Measurements from ENCODE around the gene CYSRT1. TPM values are rescaled to one million over a fixed set of nuclear protein-coding genes. Genes with fewer than 3 reads are reported as not detected.

Gene CYSRT1
- total RNA-seq, 8 experiments from 2014 or later, result 1.2 to 4.7 (median 1.3) TPM

- Histone ChIP-seq H3K4me3 (peak overlapping the region; percentile 85 to 100 (median 96)), H3K27ac (peak overlapping the region; percentile 57 to 83), H3K4me1 (replicated peaks in 1 of 2) (peaks cover 24 to 28% of the 10 kb centered on the region in 2 donors)
- no peak for ATAC-seq (replicated peaks in 6 of 8)
- in situ Hi-C loops (cut with MboI; ENCODE audit: low pct_unique_long_range_greater_than_20kb in 2 of 9, low sequenced_read_pairs in 9 of 9, unreplicated experiment in 9 of 9), result no loop called here
- 0 to 41% (median 4%) methylated on average over 3 to 15 of the region's 21 CpGs; no CpG with 5 or more reads in 4 of the 10 experiments for WGBS, 10 experiments
These were observed 20.2 kb upstream of the CYSRT1 start for GRCh38 chr9:137204731-137205125.

GRCh38 chr9:137205126-137206069, 19.6 kb upstream of the CYSRT1 start, which contains the start of the genes NDOR1 and TMEM203:
NDOR1 (plus strand) TSS chr9:137205700; CDS start chr9:137205778, 78 bp downstream.
TMEM203 (minus strand) TSS chr9:137205648; CDS start chr9:137205414, 234 bp downstream.
- in situ Hi-C loops (cut with MboI; ENCODE audit: low pct_unique_long_range_greater_than_20kb in 2 of 9, low sequenced_read_pairs in 9 of 9, unreplicated experiment in 9 of 9), result no loop called here
- peak within 1 kb of the TSS; percentile 85 to 100 (median 96) for H3K4me3 ChIP-seq
- ATAC-seq (replicated peaks in 6 of 8), result peak; percentile 20 to 69 (median 39)
- 0 to 2% (median 1%) methylated on average over 2 to 23 of the region's 98 CpGs; no CpG with 5 or more reads in 5 of the 10 experiments for WGBS, 10 experiments
- peaks cover 23 to 28% of the 10 kb centered on the region in 2 donors for H3K4me1 ChIP-seq (replicated peaks in 1 of 2)
- peak within 1 kb of the TSS; percentile 57 to 83 for H3K27ac ChIP-seq

- in situ Hi-C loops (cut with MboI; ENCODE audit: low pct_unique_long_range_greater_than_20kb in 2 of 9, low sequenced_read_pairs in 9 of 9, unreplicated experiment in 9 of 9), result no loop called here
- Histone ChIP-seq H3K27ac (no peak overlapping the region), H3K4me3 (peak overlapping the region; percentile 85 to 100 (median 96)), H3K4me1 (replicated peaks in 1 of 2) (peaks cover 20 to 26% of the 10 kb centered on the region in 2 donors)
- WGBS, 10 experiments, result 0 to 96% (median 74%) methylated on average over 1 to 7 of the region's 7 CpGs; no CpG with 5 or more reads in 1 of the 10 experiments
- no peak for ATAC-seq (replicated peaks in 6 of 8)
These were observed 18.4 kb upstream of the CYSRT1 start for GRCh38 chr9:137206602-137207001.

- 60 to 91% (median 73%) methylated on average over 1 to 6 of the region's 13 CpGs; no CpG with 5 or more reads in 7 of the 10 experiments for whole genome bisulfite sequencing, 10 experiments
- ATAC-seq (replicated peaks in 6 of 8), result no peak
- H3K4me1 ChIP-seq (replicated peaks in 1 of 2), result peaks cover 2 to 4% of the 10 kb centered on the region in 2 donors
- H3K27ac ChIP-seq, result no peak overlapping the region
- no peak overlapping the region for H3K4me3 ChIP-seq
- in situ Hi-C loops (cut with MboI; ENCODE audit: low pct_unique_long_range_greater_than_20kb in 2 of 9, low sequenced_read_pairs in 9 of 9, unreplicated experiment in 9 of 9), result no loop called here
These were observed 13.4 kb upstream of the CYSRT1 start for GRCh38 chr9:137211532-137211931.

- Histone ChIP-seq H3K4me1 (replicated peaks in 1 of 2) (peaks cover 0 to 3% of the 10 kb centered on the region in 2 donors), H3K4me3 (no peak overlapping the region), H3K27ac (no peak overlapping the region)
- WGBS, 10 experiments, result 72% methylated on average over 5 of the region's 21 CpGs; no CpG with 5 or more reads in 9 of the 10 experiments
- in situ Hi-C loops (cut with MboI; ENCODE audit: low pct_unique_long_range_greater_than_20kb in 2 of 9, low sequenced_read_pairs in 9 of 9, unreplicated experiment in 9 of 9), result no loop called here
- ATAC-seq (replicated peaks in 6 of 8), result no peak
These were observed 12.5 kb upstream of the CYSRT1 start for GRCh38 chr9:137212520-137212919.

- peak in 1 of 8 experiments; percentile 8 for ATAC-seq (replicated peaks in 6 of 8)
- 91 to 96% (median 93%) methylated on average over 4 to 20 of the region's 49 CpGs; no CpG with 5 or more reads in 4 of the 10 experiments for WGBS, 10 experiments
- no peak overlapping the region for H3K27ac ChIP-seq
These were observed 11.6 kb upstream of the CYSRT1 start for GRCh38 chr9:137213160-137214060.

GRCh38 chr9:137214620-137215019, 10.4 kb upstream of the CYSRT1 start:
- no peak overlapping the region for H3K27ac ChIP-seq
- 70 to 100% (median 100%) methylated on average over 2 to 4 of the region's 19 CpGs; no CpG with 5 or more reads in 7 of the 10 experiments for WGBS, 10 experiments
- peaks cover 0 to 3% of the 10 kb centered on the region in 2 donors for H3K4me1 ChIP-seq (replicated peaks in 1 of 2)
- in situ Hi-C loops (cut with MboI; ENCODE audit: low pct_unique_long_range_greater_than_20kb in 2 of 9, low sequenced_read_pairs in 9 of 9, unreplicated experiment in 9 of 9), result no loop called here
- no peak overlapping the region for H3K4me3 ChIP-seq
- no peak for ATAC-seq (replicated peaks in 6 of 8)

More at GRCh38 chr9:137213160-137214060, 11.6 kb upstream of the CYSRT1 start:
- peaks cover 0 to 3% of the 10 kb centered on the region in 2 donors for H3K4me1 ChIP-seq (replicated peaks in 1 of 2)
- in situ Hi-C loops (cut with MboI; ENCODE audit: low pct_unique_long_range_greater_than_20kb in 2 of 9, low sequenced_read_pairs in 9 of 9, unreplicated experiment in 9 of 9), result no loop called here
- no peak overlapping the region for H3K4me3 ChIP-seq

GRCh38 chr9:137215196-137215986, 9.6 kb upstream of the CYSRT1 start:
- H3K27ac ChIP-seq, result no peak overlapping the region
- ATAC-seq (replicated peaks in 6 of 8), result no peak
- in situ Hi-C loops (cut with MboI; ENCODE audit: low pct_unique_long_range_greater_than_20kb in 2 of 9, low sequenced_read_pairs in 9 of 9, unreplicated experiment in 9 of 9), result no loop called here
- H3K4me3 ChIP-seq, result no peak overlapping the region
- 90 to 100% (median 95%) methylated on average over 1 to 10 of the region's 22 CpGs; no CpG with 5 or more reads in 6 of the 10 experiments for WGBS, 10 experiments
- H3K4me1 ChIP-seq (replicated peaks in 1 of 2), result peaks cover 0 to 3% of the 10 kb centered on the region in 2 donors

GRCh38 chr9:137216188-137216965, 8.6 kb upstream of the CYSRT1 start:
- Histone ChIP-seq H3K4me3 (no peak overlapping the region), H3K27ac (no peak overlapping the region), H3K4me1 (replicated peaks in 1 of 2) (peaks cover 0 to 6% of the 10 kb centered on the region in 2 donors)
- ATAC-seq (replicated peaks in 6 of 8), result no peak
- in situ Hi-C loops (cut with MboI; ENCODE audit: low pct_unique_long_range_greater_than_20kb in 2 of 9, low sequenced_read_pairs in 9 of 9, unreplicated experiment in 9 of 9), result no loop called here
- WGBS, 10 experiments, result no CpG with 5 or more reads among the region's 30 CpGs

GRCh38 chr9:137217276-137218211, 7.4 kb upstream of the CYSRT1 start:
- peak in 7 of 8 experiments; percentile 9 to 88 (median 24) for ATAC-seq (replicated peaks in 6 of 8)
- H3K27ac ChIP-seq, result no peak overlapping the region
- no peak overlapping the region for H3K4me3 ChIP-seq
- in situ Hi-C loops (cut with MboI; ENCODE audit: low pct_unique_long_range_greater_than_20kb in 2 of 9, low sequenced_read_pairs in 9 of 9, unreplicated experiment in 9 of 9), result no loop called here
- WGBS, 10 experiments, result 50% methylated on average over 2 of the region's 36 CpGs; no CpG with 5 or more reads in 9 of the 10 experiments
- H3K4me1 ChIP-seq (replicated peaks in 1 of 2), result peaks cover 0 to 12% of the 10 kb centered on the region in 2 donors

All from motor neuron (in vitro differentiated cells).